Tibial nerve (tissue), 4 donors: ENCODE data around the gene ADAMTS12.

ENCODE experiments used
- EP300 ChIP-seq, 2 donors: sonication (generic); formaldehyde crosslinking; IDR thresholded peaks; one replicate each; pipeline ENCODE4 v1.6.1; 2017; ENCODE audit warnings: antibody characterized with exemption in 2 of 2, mild to moderate bottlenecking in 1 of 2
- POLR2A ChIP-seq, 2 donors: fragments of 450-650 bp; IDR thresholded peaks; one replicate each; pipeline ENCODE4 v1.6.1; 2017; ENCODE audit warnings: antibody characterized with exemption in 2 of 2, mild to moderate bottlenecking in 2 of 2, moderate library complexity in 2 of 2
- TF ChIP-seq, protein P1 (sequence below), 5 experiments: fragments of 200-600 bp in 3 of 5; fragments of 450-650 bp in 2 of 5; sonication (generic) in 3 of 5; IDR thresholded peaks; one replicate each; pipeline ENCODE4 v1.5.1; 2016 to 2019; ENCODE audit warnings: antibody characterized with exemption in 5 of 5, mild to moderate bottlenecking in 3 of 5, moderate library complexity in 2 of 5

DNA sequence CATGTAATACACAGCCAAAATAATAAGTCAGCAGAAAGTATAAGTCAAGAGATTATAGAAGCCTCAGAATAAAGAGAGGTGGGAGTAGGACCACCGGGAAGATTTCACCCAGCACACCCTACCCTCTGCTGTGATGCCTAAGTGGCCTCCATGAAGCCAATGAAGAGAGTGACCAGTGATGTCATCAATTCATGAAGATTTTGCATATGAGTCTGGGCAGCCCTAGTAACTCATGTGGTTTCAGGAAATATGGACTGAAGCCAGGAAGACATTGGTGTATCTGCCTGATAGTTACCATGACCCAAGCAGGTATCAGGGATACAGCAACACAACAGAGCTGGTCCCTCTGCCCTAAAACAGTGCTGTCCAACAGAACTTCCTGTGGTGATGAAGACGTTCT lies 135.3 kb downstream of the ADAMTS12 start:
- TF ChIP-seq, protein P1, sequence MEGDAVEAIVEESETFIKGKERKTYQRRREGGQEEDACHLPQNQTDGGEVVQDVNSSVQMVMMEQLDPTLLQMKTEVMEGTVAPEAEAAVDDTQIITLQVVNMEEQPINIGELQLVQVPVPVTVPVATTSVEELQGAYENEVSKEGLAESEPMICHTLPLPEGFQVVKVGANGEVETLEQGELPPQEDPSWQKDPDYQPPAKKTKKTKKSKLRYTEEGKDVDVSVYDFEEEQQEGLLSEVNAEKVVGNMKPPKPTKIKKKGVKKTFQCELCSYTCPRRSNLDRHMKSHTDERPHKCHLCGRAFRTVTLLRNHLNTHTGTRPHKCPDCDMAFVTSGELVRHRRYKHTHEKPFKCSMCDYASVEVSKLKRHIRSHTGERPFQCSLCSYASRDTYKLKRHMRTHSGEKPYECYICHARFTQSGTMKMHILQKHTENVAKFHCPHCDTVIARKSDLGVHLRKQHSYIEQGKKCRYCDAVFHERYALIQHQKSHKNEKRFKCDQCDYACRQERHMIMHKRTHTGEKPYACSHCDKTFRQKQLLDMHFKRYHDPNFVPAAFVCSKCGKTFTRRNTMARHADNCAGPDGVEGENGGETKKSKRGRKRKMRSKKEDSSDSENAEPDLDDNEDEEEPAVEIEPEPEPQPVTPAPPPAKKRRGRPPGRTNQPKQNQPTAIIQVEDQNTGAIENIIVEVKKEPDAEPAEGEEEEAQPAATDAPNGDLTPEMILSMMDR (IDR thresholded peaks at IDR 0.05), result no peak
- TF ChIP-seq POLR2A (IDR thresholded peaks at IDR 0.05), result no peak
- TF ChIP-seq EP300 (IDR thresholded peaks at IDR 0.05), result no peak
